Measurements from ENCODE around the gene LRRC43.

LRRC43 gene

GRCh38 chr12:122182887-122183587 lies at the start of gene LRRC43:
Gene LRRC43, plus strand, starts transcription at chr12:122183123. Its CDS starts 22 bp downstream, at chr12:122183145.
- DNase-seq, result no peak

GRCh38 chr12:122133192-122133950 lies 49.6 kb upstream of the LRRC43 start:
- no peak for DNase-seq

- no peak for DNase-seq
Observed at GRCh38 chr12:122135437-122136031, 47.4 kb upstream of the LRRC43 start.

GRCh38 chr12:122137229-122137628 lies 45.7 kb upstream of the LRRC43 start:
- no peak for DNase-seq

- DNase-seq, result no peak
Observed at GRCh38 chr12:122137681-122138080, 45.2 kb upstream of the LRRC43 start.

GRCh38 chr12:122138181-122138580 lies 44.7 kb upstream of the LRRC43 start:
- DNase-seq, result no peak

- no peak for DNase-seq
Observed at GRCh38 chr12:122138616-122139015, 44.3 kb upstream of the LRRC43 start.

GRCh38 chr12:122139266-122139665 lies 43.7 kb upstream of the LRRC43 start:
- DNase-seq, result no peak

- DNase-seq, result no peak
Observed at GRCh38 chr12:122139941-122140340, 43.0 kb upstream of the LRRC43 start.

- no peak for DNase-seq
Observed at GRCh38 chr12:122140467-122141257, 42.3 kb upstream of the LRRC43 start.

GRCh38 chr12:122141911-122142725 lies 40.8 kb upstream of the LRRC43 start:
- DNase-seq, result no peak

- DNase-seq, result no peak
Observed at GRCh38 chr12:122142857-122143256, 40.1 kb upstream of the LRRC43 start.

GRCh38 chr12:122144885-122145284 lies 38.0 kb upstream of the LRRC43 start:
- DNase-seq, result no peak

- DNase-seq, result no peak
Observed at GRCh38 chr12:122145505-122146330, 37.2 kb upstream of the LRRC43 start.

GRCh38 chr12:122147514-122148290 lies 35.2 kb upstream of the LRRC43 start:
- no peak for DNase-seq

GRCh38 chr12:122148657-122149056 lies 34.3 kb upstream of the LRRC43 start:
- no peak for DNase-seq

GRCh38 chr12:122150127-122150681 lies 32.7 kb upstream of the LRRC43 start:
- DNase-seq, result no peak

GRCh38 chr12:122152754-122153153 lies 30.2 kb upstream of the LRRC43 start:
- DNase-seq, result no peak

GRCh38 chr12:122155705-122156104 lies 27.2 kb upstream of the LRRC43 start:
- no peak for DNase-seq

GRCh38 chr12:122158700-122159285 lies 24.1 kb upstream of the LRRC43 start:
- DNase-seq, result no peak

All from SW 1271 (cell line).